ENCODE data around the gene ENOPH1.
A peak's percentile ranks its signal among the peaks of the same experiment; 100 is the strongest.

ENOPH1 gene

GRCh38 chr4:82430193-82430963 lies at the start of gene ENOPH1, which contains the start of gene HNRNPDL:
Gene ENOPH1, plus strand, starts transcription at chr4:82430590. Its CDS starts 240 bp downstream, at chr4:82430830.
Gene HNRNPDL, minus strand, starts transcription at chr4:82430462. Its CDS starts 772 bp downstream, at chr4:82429690.
- TF ChIP-seq, protein P1, sequence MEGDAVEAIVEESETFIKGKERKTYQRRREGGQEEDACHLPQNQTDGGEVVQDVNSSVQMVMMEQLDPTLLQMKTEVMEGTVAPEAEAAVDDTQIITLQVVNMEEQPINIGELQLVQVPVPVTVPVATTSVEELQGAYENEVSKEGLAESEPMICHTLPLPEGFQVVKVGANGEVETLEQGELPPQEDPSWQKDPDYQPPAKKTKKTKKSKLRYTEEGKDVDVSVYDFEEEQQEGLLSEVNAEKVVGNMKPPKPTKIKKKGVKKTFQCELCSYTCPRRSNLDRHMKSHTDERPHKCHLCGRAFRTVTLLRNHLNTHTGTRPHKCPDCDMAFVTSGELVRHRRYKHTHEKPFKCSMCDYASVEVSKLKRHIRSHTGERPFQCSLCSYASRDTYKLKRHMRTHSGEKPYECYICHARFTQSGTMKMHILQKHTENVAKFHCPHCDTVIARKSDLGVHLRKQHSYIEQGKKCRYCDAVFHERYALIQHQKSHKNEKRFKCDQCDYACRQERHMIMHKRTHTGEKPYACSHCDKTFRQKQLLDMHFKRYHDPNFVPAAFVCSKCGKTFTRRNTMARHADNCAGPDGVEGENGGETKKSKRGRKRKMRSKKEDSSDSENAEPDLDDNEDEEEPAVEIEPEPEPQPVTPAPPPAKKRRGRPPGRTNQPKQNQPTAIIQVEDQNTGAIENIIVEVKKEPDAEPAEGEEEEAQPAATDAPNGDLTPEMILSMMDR (conservative IDR thresholded peaks at IDR 0.05; ENCODE audit: low read depth, low read length) = no peak
- H3K36me3 ChIP-seq (ENCODE audit: insufficient read depth) = peaks cover 33% of the 10 kb centered on the region; the same call in 1 of the 2 replicates

GRCh38 chr4:82380831-82381230 lies 49.6 kb upstream of the ENOPH1 start:
- TF ChIP-seq, protein P1 (conservative IDR thresholded peaks at IDR 0.05; ENCODE audit: low read depth, low read length) = no peak
- no peak overlapping the region for H3K9ac ChIP-seq
- H4K20me1 ChIP-seq (ENCODE audit: insufficient read depth) = no peaks in the 10 kb centered on the region
- H2AFZ ChIP-seq (ENCODE audit: low read depth) = no peak overlapping the region
- no peak overlapping the region for H3K4me3 ChIP-seq (IDR thresholded peaks at IDR 0.05; ENCODE audit: insufficient read depth, low read depth, low read length)
- H3K36me3 ChIP-seq (ENCODE audit: insufficient read depth) = no peaks in the 10 kb centered on the region
- H3K4me2 ChIP-seq = no peak overlapping the region
- no peaks in the 10 kb centered on the region for H3K27me3 ChIP-seq (ENCODE audit: insufficient read depth, low read depth)
- peaks cover 8% of the 10 kb centered on the region for H3K4me1 ChIP-seq (ENCODE audit: low read depth, poor library complexity, severe bottlenecking)
- H3K27ac ChIP-seq = no peak overlapping the region
- H3K79me2 ChIP-seq (ENCODE audit: insufficient read depth, low read depth) = peaks cover 21% of the 10 kb centered on the region

More at GRCh38 chr4:82430193-82430963, at the start of gene ENOPH1, which contains the start of gene HNRNPDL:
- Histone ChIP-seq H3K27me3 (ENCODE audit: insufficient read depth, low read depth) (no peaks in the 10 kb centered on the region), H2AFZ (ENCODE audit: low read depth) (peak within 1 kb of the TSS; percentile 55), H3K4me2 (peak within 1 kb of the TSS; percentile 94), H3K79me2 (ENCODE audit: insufficient read depth, low read depth) (peaks cover 86% of the 10 kb centered on the region), H3K27ac (peak within 1 kb of the TSS; percentile 98), H4K20me1 (ENCODE audit: insufficient read depth) (peaks cover 34% of the 10 kb centered on the region), H3K4me3 (IDR thresholded peaks at IDR 0.05; ENCODE audit: insufficient read depth, low read depth, low read length) (peak within 1 kb of the TSS; percentile 81), H3K9ac (peak within 1 kb of the TSS; percentile 100), H3K4me1 (ENCODE audit: low read depth, poor library complexity, severe bottlenecking) (peaks cover 38% of the 10 kb centered on the region)

- no peak overlapping the region for H2AFZ ChIP-seq (ENCODE audit: low read depth)
- H3K36me3 ChIP-seq (ENCODE audit: insufficient read depth) = no peaks in the 10 kb centered on the region
- H3K4me2 ChIP-seq = no peak overlapping the region
- peaks cover 4% of the 10 kb centered on the region for H3K4me1 ChIP-seq (ENCODE audit: low read depth, poor library complexity, severe bottlenecking)
- peaks cover 17% of the 10 kb centered on the region; the same call in 1 of the 2 replicates for H3K79me2 ChIP-seq (ENCODE audit: insufficient read depth, low read depth)
- no peak overlapping the region for H3K4me3 ChIP-seq (IDR thresholded peaks at IDR 0.05; ENCODE audit: insufficient read depth, low read depth, low read length)
- no peaks in the 10 kb centered on the region for H3K27me3 ChIP-seq (ENCODE audit: insufficient read depth, low read depth)
- no peak overlapping the region for H3K27ac ChIP-seq
- TF ChIP-seq, protein P1 (conservative IDR thresholded peaks at IDR 0.05; ENCODE audit: low read depth, low read length) = no peak
- H4K20me1 ChIP-seq (ENCODE audit: insufficient read depth) = no peaks in the 10 kb centered on the region
- H3K9ac ChIP-seq = no peak overlapping the region
Observed at GRCh38 chr4:82381235-82381634, 49.2 kb upstream of the ENOPH1 start.

GRCh38 chr4:82381661-82382296 lies 48.6 kb upstream of the ENOPH1 start:
- H3K4me3 ChIP-seq (IDR thresholded peaks at IDR 0.05; ENCODE audit: insufficient read depth, low read depth, low read length) = no peak overlapping the region
- H2AFZ ChIP-seq (ENCODE audit: low read depth) = no peak overlapping the region
- H3K27me3 ChIP-seq (ENCODE audit: insufficient read depth, low read depth) = no peaks in the 10 kb centered on the region
- no peak overlapping the region for H3K4me2 ChIP-seq
- no peak overlapping the region for H3K9ac ChIP-seq
- H3K79me2 ChIP-seq (ENCODE audit: insufficient read depth, low read depth) = peaks cover 12% of the 10 kb centered on the region; the same call in 1 of the 2 replicates
- no peaks in the 10 kb centered on the region for H3K4me1 ChIP-seq (ENCODE audit: low read depth, poor library complexity, severe bottlenecking)
- H4K20me1 ChIP-seq (ENCODE audit: insufficient read depth) = no peaks in the 10 kb centered on the region
- no peak overlapping the region for H3K27ac ChIP-seq
- H3K36me3 ChIP-seq (ENCODE audit: insufficient read depth) = no peaks in the 10 kb centered on the region
- TF ChIP-seq, protein P1 (conservative IDR thresholded peaks at IDR 0.05; ENCODE audit: low read depth, low read length) = no peak
